HG03196 (cell line): ENCODE measurements around the gene AACS.

Source experiments
- ATAC-seq: cut with Tn5 transposase; IDR thresholded peaks from one replicate; pipeline ENCODE4 v1.9.1; 2021; ENCODE audit not compliant: unreplicated experiment

Gene AACS

GRCh38 chr12:125149160-125150108, 84.2 kb downstream of the AACS start:
- peak; percentile 89 for ATAC-seq

GRCh38 chr12:125151284-125151683, 86.0 kb downstream of the AACS start:
- ATAC-seq, result no peak

GRCh38 chr12:125152463-125152862, 87.2 kb downstream of the AACS start:
- ATAC-seq, result no peak

- ATAC-seq, result no peak
These were observed 90.1 kb downstream of the AACS start for GRCh38 chr12:125155366-125155765.

GRCh38 chr12:125157177-125157576, 91.9 kb downstream of the AACS start:
- ATAC-seq, result no peak

- no peak for ATAC-seq
These were observed 94.5 kb downstream of the AACS start for GRCh38 chr12:125159702-125160101.

GRCh38 chr12:125160281-125160955, 95.2 kb downstream of the AACS start:
- no peak for ATAC-seq

GRCh38 chr12:125161712-125162022, 96.4 kb downstream of the AACS start:
- no peak for ATAC-seq

- ATAC-seq, result no peak
These were observed 97.3 kb downstream of the AACS start for GRCh38 chr12:125162489-125163028.

GRCh38 chr12:125163148-125163547, 97.9 kb downstream of the AACS start:
- no peak for ATAC-seq

- ATAC-seq, result no peak
These were observed 99.3 kb downstream of the AACS start for GRCh38 chr12:125164541-125164940.

- no peak for ATAC-seq
These were observed 100.8 kb downstream of the AACS start for GRCh38 chr12:125166041-125166440.

GRCh38 chr12:125167658-125168057, 102.4 kb downstream of the AACS start:
- no peak for ATAC-seq

- no peak for ATAC-seq
These were observed 104.2 kb downstream of the AACS start for GRCh38 chr12:125169451-125169850.

GRCh38 chr12:125169870-125170269, 104.6 kb downstream of the AACS start:
- ATAC-seq, result no peak

- no peak for ATAC-seq
These were observed 106.0 kb downstream of the AACS start for GRCh38 chr12:125171267-125171666.

GRCh38 chr12:125172231-125172850, 107.1 kb downstream of the AACS start:
- no peak for ATAC-seq

GRCh38 chr12:125175576-125175975, 110.3 kb downstream of the AACS start:
- no peak for ATAC-seq

GRCh38 chr12:125178222-125178621, 113.0 kb downstream of the AACS start:
- ATAC-seq, result no peak

GRCh38 chr12:125180144-125180543, 114.9 kb downstream of the AACS start:
- ATAC-seq, result no peak

GRCh38 chr12:125181107-125181506, 115.9 kb downstream of the AACS start:
- ATAC-seq, result no peak
